Kidney (tissue), 14 donors: ENCODE results near the gene TMEM179B. TPM values are rescaled to one million over a fixed set of nuclear protein-coding genes. Genes with fewer than 3 reads are reported as not detected.
A peak's percentile ranks its signal among the peaks of the same experiment; 100 is the strongest.

Source experiments
- DNase-seq, 5 donors: peaks; one replicate each; pipeline ENCODE4 v3.0.0-alpha.2; 2013 to 2020
- FAIRE-seq: peaks from 2 replicates; lab custom pipeline; 2012; peaks lifted over from hg19 to GRCh38; lab: Jason Lieb, UNC
- H3K27ac ChIP-seq, 2 donors: one replicate each; pipeline ENCODE4 v1.7.0; 2013; ENCODE audit warnings: low read depth in 2 of 2, low read length in 2 of 2, inconsistent platforms in 1 of 2
- H3K27me3 ChIP-seq: one replicate; pipeline ENCODE4 v1.7.1; 2013; ENCODE audit warnings: low read length, inconsistent platforms; ENCODE audit not compliant: control insufficient read depth, insufficient read depth
- H3K36me3 ChIP-seq, 3 donors: one replicate each; pipeline versions ENCODE4 v1.7.0 to v1.7.1; 2013; ENCODE audit warnings: low read length in 3 of 3, control low read depth in 1 of 3, inconsistent platforms in 1 of 3; ENCODE audit not compliant: insufficient read depth in 3 of 3, control insufficient read depth in 2 of 3
- H3K4me1 ChIP-seq, 3 donors: one replicate each; pipeline versions ENCODE4 v1.7.0 to v1.7.1; 2013; ENCODE audit warnings: low read length in 3 of 3, inconsistent platforms in 1 of 3, low read depth in 1 of 3; ENCODE audit not compliant: control insufficient read depth in 2 of 3, insufficient read depth in 2 of 3
- H3K4me3 ChIP-seq, 3 donors: one replicate each; pipeline versions ENCODE4 v1.7.0 to v1.8.1; 2013; ENCODE audit warnings: low read length in 3 of 3, control low read depth in 1 of 3, inconsistent platforms in 1 of 3
- H3K9ac ChIP-seq, 3 donors: one replicate each; pipeline versions ENCODE4 v1.7.0 to v1.7.1; 2013; ENCODE audit warnings: low read length in 3 of 3, control low read depth in 1 of 3, inconsistent platforms in 1 of 3
- H3K9me3 ChIP-seq, 3 donors: one replicate each; pipeline versions ENCODE4 v1.7.0 to v1.7.1; 2013; ENCODE audit warnings: low read length in 3 of 3, control low read depth in 1 of 3, inconsistent platforms in 1 of 3; ENCODE audit not compliant: control insufficient read depth in 2 of 3, insufficient read depth in 1 of 3
- intact Hi-C: fragments of 100-400 bp; cut with DNase I; formaldehyde crosslinking; loops from one replicate; pipeline ENCODE4 v1.11.1; 2022
- polyA plus RNA-seq: library from polyadenylated mRNA; stranded (reverse); fragments of 350-450 nt; fragmentation: Illumina TruSeq; extraction: RNeasy Lipid Tissue Mini Kit (QIAGEN cat#74804); gene quantifications from one replicate; pipeline ENCODE4 v1.2.3, GENCODE V29; 2014; ENCODE audit warnings: low read depth, low replicate concordance; ENCODE audit not compliant: insufficient read depth
- total RNA-seq: library from RNA; stranded (reverse); fragmentation: NEBNext Ultra II Directional; extraction: Animal tissue kit (Norgen Biotek cat#: 25700); gene quantifications from one replicate; pipeline ENCODE4 v1.2.1, GENCODE V29; 2021
- TF ChIP-seq, protein P1 (sequence below): IDR thresholded peaks from 3 replicates; pipeline ENCODE4 v1.5.1; 2012; ENCODE audit warnings: mild to moderate bottlenecking, moderate library complexity, borderline replicate concordance; ENCODE audit not compliant: insufficient read depth; ENCODE audit errors: extremely low read depth
- donor health status: control.
- donor health status: control.
- donor health status: control.
- donor health status: control.
- donor health status: control.
- donor health status: DM: yes; HTN: yes; CAD: no.
- donor health status: Normal renal cell carcinoma (clear cell type).

TMEM179B gene
- total and polyA plus RNA-seq, 2 donors from 2014 or later, result 57.1 to 105 TPM

GRCh38 chr11:62806611-62807121, 19.5 kb downstream of the TMEM179B start:
- H3K9ac ChIP-seq, result no peak overlapping the region

DNA sequence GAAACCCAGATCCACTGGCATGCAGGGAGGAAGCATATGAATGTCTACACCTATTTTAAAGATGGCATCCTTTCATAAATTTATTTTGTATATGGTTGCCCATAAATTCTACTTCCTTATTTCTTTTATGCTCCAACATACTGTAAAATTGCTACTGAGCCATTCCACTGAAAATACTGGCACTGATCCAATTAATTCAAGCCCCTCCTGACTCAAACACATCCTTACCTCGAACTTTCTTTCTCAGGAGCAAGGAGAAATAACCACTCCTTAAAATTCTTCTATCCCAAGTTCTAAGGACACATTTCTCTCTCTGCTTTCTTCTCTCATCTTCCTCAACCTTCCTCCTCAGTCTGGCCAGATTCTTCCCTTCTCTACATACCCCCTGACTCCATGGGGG, 23.5 kb downstream of the TMEM179B start:
- Histone ChIP-seq H3K36me3 (no peaks in the 10 kb centered on the region), H3K27ac (no peak overlapping the region), H3K9ac (no peak overlapping the region), H3K4me1 (no peaks in the 10 kb centered on the region), H3K9me3 (no peaks in the 10 kb centered on the region), H3K4me3 (no peak overlapping the region), H3K27me3 (no peaks in the 10 kb centered on the region)
- FAIRE-seq, result no peak
- TF ChIP-seq, protein P1, sequence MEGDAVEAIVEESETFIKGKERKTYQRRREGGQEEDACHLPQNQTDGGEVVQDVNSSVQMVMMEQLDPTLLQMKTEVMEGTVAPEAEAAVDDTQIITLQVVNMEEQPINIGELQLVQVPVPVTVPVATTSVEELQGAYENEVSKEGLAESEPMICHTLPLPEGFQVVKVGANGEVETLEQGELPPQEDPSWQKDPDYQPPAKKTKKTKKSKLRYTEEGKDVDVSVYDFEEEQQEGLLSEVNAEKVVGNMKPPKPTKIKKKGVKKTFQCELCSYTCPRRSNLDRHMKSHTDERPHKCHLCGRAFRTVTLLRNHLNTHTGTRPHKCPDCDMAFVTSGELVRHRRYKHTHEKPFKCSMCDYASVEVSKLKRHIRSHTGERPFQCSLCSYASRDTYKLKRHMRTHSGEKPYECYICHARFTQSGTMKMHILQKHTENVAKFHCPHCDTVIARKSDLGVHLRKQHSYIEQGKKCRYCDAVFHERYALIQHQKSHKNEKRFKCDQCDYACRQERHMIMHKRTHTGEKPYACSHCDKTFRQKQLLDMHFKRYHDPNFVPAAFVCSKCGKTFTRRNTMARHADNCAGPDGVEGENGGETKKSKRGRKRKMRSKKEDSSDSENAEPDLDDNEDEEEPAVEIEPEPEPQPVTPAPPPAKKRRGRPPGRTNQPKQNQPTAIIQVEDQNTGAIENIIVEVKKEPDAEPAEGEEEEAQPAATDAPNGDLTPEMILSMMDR, result no peak
- intact Hi-C loops, result no loop called here
- DNase-seq, result no peak

More at GRCh38 chr11:62806611-62807121, 19.5 kb downstream of the TMEM179B start:
- TF ChIP-seq, protein P1, result no peak
- no peaks in the 10 kb centered on the region for H3K9me3 ChIP-seq
- peaks cover 0 to 8% (median 8%) of the 10 kb centered on the region in 3 donors for H3K4me1 ChIP-seq
- peaks cover 4 to 12% (median 11%) of the 10 kb centered on the region in 3 donors for H3K36me3 ChIP-seq
- FAIRE-seq, result no peak
- DNase-seq, result peak in 2 of 5 donors; percentile 7 to 59
- intact Hi-C loops, result no loop called here
- no peak overlapping the region for H3K27ac ChIP-seq
- H3K4me3 ChIP-seq, result no peak overlapping the region
- H3K27me3 ChIP-seq, result no peaks in the 10 kb centered on the region

- Histone ChIP-seq H3K27me3 (no peaks in the 10 kb centered on the region), H3K9me3 (no peaks in the 10 kb centered on the region), H3K9ac (no peak overlapping the region), H3K4me3 (no peak overlapping the region), H3K36me3 (no peaks in the 10 kb centered on the region), H3K4me1 (no peaks in the 10 kb centered on the region), H3K27ac (no peak overlapping the region)
- intact Hi-C loops, result no loop called here
- TF ChIP-seq, protein P1, result no peak
- DNase-seq, result no peak
- FAIRE-seq, result no peak
These were observed 24.5 kb downstream of the TMEM179B start for GRCh38 chr11:62811659-62812058.

DNA sequence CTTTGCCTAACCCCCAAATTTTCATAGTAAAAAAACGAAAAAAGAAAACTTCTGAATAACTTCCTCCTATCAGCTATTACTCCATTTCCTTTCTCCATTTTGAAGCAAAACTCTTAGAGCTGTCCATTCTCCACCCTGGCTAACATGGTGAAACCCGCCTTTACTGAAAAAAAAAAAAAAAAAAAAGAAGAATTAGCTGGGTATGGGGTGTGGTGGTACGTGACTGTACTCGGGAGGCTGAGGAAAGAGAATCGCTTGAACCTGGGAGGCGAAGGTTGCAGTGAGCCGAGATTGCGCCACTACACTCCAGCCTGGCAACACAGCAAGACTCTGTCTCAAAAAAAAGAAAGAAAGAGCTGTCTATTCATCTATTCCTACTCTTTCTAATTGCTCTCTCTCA, 29.4 kb downstream of the TMEM179B start:
- TF ChIP-seq, protein P1, result no peak
- H3K9me3 ChIP-seq, result no peaks in the 10 kb centered on the region
- H3K9ac ChIP-seq, result no peak overlapping the region
- H3K36me3 ChIP-seq, result peaks cover 0 to 11% (median 0%) of the 10 kb centered on the region in 3 donors
- no peaks in the 10 kb centered on the region for H3K27me3 ChIP-seq
- H3K27ac ChIP-seq, result no peak overlapping the region
- no peaks in the 10 kb centered on the region for H3K4me1 ChIP-seq
- intact Hi-C loops, result no loop called here
- H3K4me3 ChIP-seq, result no peak overlapping the region
- DNase-seq, result peak in 1 of 5 donors; percentile 16
- no peak for FAIRE-seq
